ENCODE data around the gene HNRNPA2B1. TPM values are rescaled to one million over a fixed set of nuclear protein-coding genes. Genes with fewer than 3 reads are reported as not detected.

HNRNPA2B1 gene
- total RNA-seq, 3 donors from 2014 or later (not counting 1 experiment from before 2014, with no cell fraction given), result 473 to 627 (median 585) TPM

- under 1% methylated on average over 65 of the region's 68 CpGs for WGBS (ENCODE audit: insufficient coverage)
- H3K27me3 Mint-ChIP-seq (ENCODE audit: low read depth in 2 of 2), result peaks cover 2 to 5% of the 10 kb centered on the region in 2 donors
- no peak for ATAC-seq
Measured at GRCh38 chr7:26202019-26202990, 1.8 kb upstream of the HNRNPA2B1 start.

GRCh38 chr7:26201247-26202018, 887 bp upstream of the HNRNPA2B1 start, which contains the start of gene CBX3:
Gene CBX3, plus strand, starts transcription at chr7:26201745. Its CDS starts 1,254 bp downstream, at chr7:26202999.
- ATAC-seq, result peak; percentile 47 to 71 (median 63)
- peaks cover 2 to 5% of the 10 kb centered on the region in 2 donors for H3K27me3 Mint-ChIP-seq (ENCODE audit: low read depth in 2 of 2)

More at GRCh38 chr7:26202019-26202990, 1.8 kb upstream of the HNRNPA2B1 start:
- H3K4me1 Mint-ChIP-seq, result peaks cover 74 to 75% of the 10 kb centered on the region in 2 donors
- peaks cover 22% of the 10 kb centered on the region for H3K36me3 ChIP-seq (ENCODE audit: control insufficient read depth, insufficient read depth, low read length)
- H3K27ac Mint-ChIP-seq, result peak overlapping the region; percentile 100
- no peaks in the 10 kb centered on the region for H3K9me3 Mint-ChIP-seq
- intact Hi-C loops (cut with micrococcal nuclease), result loop anchor here (5.0 kb wide), 2 partner anchors 75 to 165 kb away; no protein-coding TSS in a partner anchor
- peak overlapping the region; percentile 95 for H3K27ac ChIP-seq (ENCODE audit: low read length)
- peak overlapping the region; percentile 87 for H3K4me3 ChIP-seq (ENCODE audit: low read length)
- TF ChIP-seq CTCF (IDR thresholded peaks at IDR 0.05), result no peak
- DNase-seq, result peak in 1 of 2 donors; percentile 71
- H3K9me3 ChIP-seq (ENCODE audit: control insufficient read depth, insufficient read depth, low read length), result no peaks in the 10 kb centered on the region
- peaks cover 47% of the 10 kb centered on the region for H3K36me3 Mint-ChIP-seq
- H3K27me3 ChIP-seq (ENCODE audit: control insufficient read depth, insufficient read depth, low read length), result no peaks in the 10 kb centered on the region
- peak overlapping the region; percentile 93 for H3K4me3 Mint-ChIP-seq
- H3K4me1 ChIP-seq (ENCODE audit: control insufficient read depth, insufficient read depth, low read length), result peaks cover 9% of the 10 kb centered on the region

GRCh38 chr7:26200038-26200443, 505 bp downstream of the HNRNPA2B1 start:
- no peaks in the 10 kb centered on the region for H3K9me3 ChIP-seq (ENCODE audit: control insufficient read depth, insufficient read depth, low read length)
- TF ChIP-seq CTCF (IDR thresholded peaks at IDR 0.05), result no peak
- intact Hi-C loops (cut with micrococcal nuclease), result loop anchor here (2.0 to 5.0 kb wide), 3 partner anchors 77 to 307 kb away; no protein-coding TSS in a partner anchor
- ATAC-seq, result peak; percentile 25 to 38 (median 25)
- H3K4me1 ChIP-seq (ENCODE audit: control insufficient read depth, insufficient read depth, low read length), result peaks cover 12% of the 10 kb centered on the region
- H3K4me3 ChIP-seq (ENCODE audit: low read length), result peak overlapping the region; percentile 87
- WGBS (ENCODE audit: insufficient coverage), result 0% methylated on average over 26 of the region's 29 CpGs
- Mint-ChIP-seq H3K4me1 (peaks cover 84 to 86% of the 10 kb centered on the region in 2 donors), H3K27ac (peak overlapping the region; percentile 100), H3K36me3 (peaks cover 54% of the 10 kb centered on the region), H3K9me3 (no peaks in the 10 kb centered on the region), H3K27me3 (ENCODE audit: low read depth in 2 of 2) (peaks cover 2 to 5% of the 10 kb centered on the region in 2 donors), H3K4me3 (peak overlapping the region; percentile 100)
- H3K27ac ChIP-seq (ENCODE audit: low read length), result peak overlapping the region; percentile 95
- peaks cover 34% of the 10 kb centered on the region for H3K36me3 ChIP-seq (ENCODE audit: control insufficient read depth, insufficient read depth, low read length)
- peak; percentile 76 to 90 for DNase-seq
- H3K27me3 ChIP-seq (ENCODE audit: control insufficient read depth, insufficient read depth, low read length), result no peaks in the 10 kb centered on the region

More at GRCh38 chr7:26201247-26202018, 887 bp upstream of the HNRNPA2B1 start, which contains the start of gene CBX3:
- H3K27me3 ChIP-seq (ENCODE audit: control insufficient read depth, insufficient read depth, low read length), result no peaks in the 10 kb centered on the region
- peak within 1 kb of the TSS; percentile 100 for H3K27ac Mint-ChIP-seq
- no peaks in the 10 kb centered on the region for H3K9me3 Mint-ChIP-seq
- H3K27ac ChIP-seq (ENCODE audit: low read length), result peak within 1 kb of the TSS; percentile 95
- no peaks in the 10 kb centered on the region for H3K9me3 ChIP-seq (ENCODE audit: control insufficient read depth, insufficient read depth, low read length)
- intact Hi-C loops (cut with micrococcal nuclease), result loop anchor here (1.0 to 5.0 kb wide), 4 partner anchors 76 to 309 kb away; no protein-coding TSS in a partner anchor
- DNase-seq, result peak; percentile 93
- H3K4me1 ChIP-seq (ENCODE audit: control insufficient read depth, insufficient read depth, low read length), result peaks cover 14% of the 10 kb centered on the region
- peaks cover 78 to 82% of the 10 kb centered on the region in 2 donors for H3K4me1 Mint-ChIP-seq
- no peak for TF ChIP-seq CTCF (IDR thresholded peaks at IDR 0.05)
- H3K36me3 ChIP-seq (ENCODE audit: control insufficient read depth, insufficient read depth, low read length), result peaks cover 22% of the 10 kb centered on the region
- WGBS (ENCODE audit: insufficient coverage), result under 1% methylated on average over 70 of the region's 86 CpGs
- H3K4me3 Mint-ChIP-seq, result peak within 1 kb of the TSS; percentile 100
- peaks cover 47% of the 10 kb centered on the region for H3K36me3 Mint-ChIP-seq
- H3K4me3 ChIP-seq (ENCODE audit: low read length), result peak within 1 kb of the TSS; percentile 87
